Activated T-helper 2 cell treated with anti-CD3 and anti-CD28 coated beads, Interferon-gamma antibody, Interleukin-2, Interleukin-4, amounts not matched to agents 10 μg/mL and 5 μg/mL and 100 μg/mL, durations not matched to agents 14 hours and 24 hours and 36 hours (primary cell): ENCODE data around the gene CYP46A1. TPM values are rescaled to one million over a fixed set of nuclear protein-coding genes. Genes with fewer than 3 reads are reported as not detected.

Experiments
- DNase-seq: peaks from one replicate; pipeline ENCODE4 v3.0.0; 2021; ENCODE audit warnings: low spot score
- H3K27ac Mint-ChIP-seq: one replicate; pipeline ENCODE4 v1.8.0; 2021; ENCODE audit warnings: mixed read lengths
- H3K27me3 Mint-ChIP-seq: one replicate; pipeline ENCODE4 v1.8.0; 2021; ENCODE audit warnings: low read depth, mixed read lengths
- H3K36me3 Mint-ChIP-seq: one replicate; pipeline ENCODE4 v1.8.0; 2021; ENCODE audit warnings: low read depth, mixed read lengths
- H3K4me1 Mint-ChIP-seq: one replicate; pipeline ENCODE4 v1.8.0; 2021; ENCODE audit warnings: low read depth, mixed read lengths
- H3K4me3 Mint-ChIP-seq: one replicate; pipeline ENCODE4 v1.8.0; 2021; ENCODE audit warnings: low read depth, mild to moderate bottlenecking, moderate library complexity, mixed read lengths
- H3K9me3 Mint-ChIP-seq: one replicate; pipeline ENCODE4 v1.8.0; 2021; ENCODE audit warnings: mixed read lengths
- intact Hi-C: fragments of 100-400 bp; cut with micrococcal nuclease; formaldehyde crosslinking; loops from one replicate; pipeline ENCODE4 v1.15.1; 2023
- total RNA-seq: library from RNA; stranded (reverse); gene quantifications from 2 replicates; pipeline ENCODE4 v1.2.3, GENCODE V29; 2022

CYP46A1 gene
- total RNA-seq, 1 donor from 2014 or later: not detected

- Mint-ChIP-seq H3K4me3 (no peak overlapping the region), H3K36me3 (no peaks in the 10 kb centered on the region), H3K27ac (no peak overlapping the region), H3K27me3 (peaks cover 17% of the 10 kb centered on the region), H3K4me1 (no peaks in the 10 kb centered on the region), H3K9me3 (no peaks in the 10 kb centered on the region)
- DNase-seq: no peak
- intact Hi-C loops: no loop called here
Measured at GRCh38 chr14:99648027-99648784, 35.9 kb upstream of the CYP46A1 start.

- Mint-ChIP-seq H3K4me3 (no peak overlapping the region), H3K36me3 (no peaks in the 10 kb centered on the region), H3K27me3 (peaks cover 9% of the 10 kb centered on the region), H3K9me3 (no peaks in the 10 kb centered on the region), H3K4me1 (no peaks in the 10 kb centered on the region), H3K27ac (no peak overlapping the region)
- no peak for DNase-seq
- intact Hi-C loops: no loop called here
Measured at GRCh38 chr14:99649219-99649618, 34.9 kb upstream of the CYP46A1 start.

GRCh38 chr14:99649643-99650042 lies 34.5 kb upstream of the CYP46A1 start:
- Mint-ChIP-seq H3K27ac (no peak overlapping the region), H3K36me3 (no peaks in the 10 kb centered on the region), H3K27me3 (peaks cover 11% of the 10 kb centered on the region), H3K9me3 (no peaks in the 10 kb centered on the region), H3K4me1 (no peaks in the 10 kb centered on the region), H3K4me3 (no peak overlapping the region)
- intact Hi-C loops: no loop called here
- no peak for DNase-seq

GRCh38 chr14:99650189-99650588 lies 33.9 kb upstream of the CYP46A1 start:
- intact Hi-C loops: no loop called here
- H3K9me3 Mint-ChIP-seq: no peaks in the 10 kb centered on the region
- peaks cover 12% of the 10 kb centered on the region for H3K27me3 Mint-ChIP-seq
- H3K4me1 Mint-ChIP-seq: no peaks in the 10 kb centered on the region
- H3K36me3 Mint-ChIP-seq: no peaks in the 10 kb centered on the region
- H3K27ac Mint-ChIP-seq: no peak overlapping the region
- no peak overlapping the region for H3K4me3 Mint-ChIP-seq
- DNase-seq: no peak

GRCh38 chr14:99651953-99652746 lies 31.9 kb upstream of the CYP46A1 start:
- peaks cover 10% of the 10 kb centered on the region for H3K27me3 Mint-ChIP-seq
- no peak overlapping the region for H3K27ac Mint-ChIP-seq
- no peaks in the 10 kb centered on the region for H3K4me1 Mint-ChIP-seq
- H3K36me3 Mint-ChIP-seq: no peaks in the 10 kb centered on the region
- DNase-seq: no peak
- H3K4me3 Mint-ChIP-seq: no peak overlapping the region
- intact Hi-C loops: no loop called here
- no peaks in the 10 kb centered on the region for H3K9me3 Mint-ChIP-seq

GRCh38 chr14:99654235-99654985 lies 29.7 kb upstream of the CYP46A1 start:
- Mint-ChIP-seq H3K4me1 (no peaks in the 10 kb centered on the region), H3K9me3 (no peaks in the 10 kb centered on the region), H3K27ac (no peak overlapping the region), H3K4me3 (no peak overlapping the region), H3K36me3 (no peaks in the 10 kb centered on the region), H3K27me3 (peaks cover 26% of the 10 kb centered on the region)
- no peak for DNase-seq
- intact Hi-C loops: no loop called here

GRCh38 chr14:99655521-99655920 lies 28.6 kb upstream of the CYP46A1 start:
- no peak overlapping the region for H3K27ac Mint-ChIP-seq
- no peaks in the 10 kb centered on the region for H3K9me3 Mint-ChIP-seq
- no peaks in the 10 kb centered on the region for H3K36me3 Mint-ChIP-seq
- DNase-seq: no peak
- intact Hi-C loops: no loop called here
- no peak overlapping the region for H3K4me3 Mint-ChIP-seq
- peaks cover 32% of the 10 kb centered on the region for H3K27me3 Mint-ChIP-seq
- no peaks in the 10 kb centered on the region for H3K4me1 Mint-ChIP-seq

GRCh38 chr14:99656171-99656570 lies 27.9 kb upstream of the CYP46A1 start:
- no peak for DNase-seq
- no peak overlapping the region for H3K27ac Mint-ChIP-seq
- H3K4me3 Mint-ChIP-seq: no peak overlapping the region
- no peaks in the 10 kb centered on the region for H3K4me1 Mint-ChIP-seq
- intact Hi-C loops: no loop called here
- H3K27me3 Mint-ChIP-seq: peaks cover 39% of the 10 kb centered on the region
- no peaks in the 10 kb centered on the region for H3K9me3 Mint-ChIP-seq
- no peaks in the 10 kb centered on the region for H3K36me3 Mint-ChIP-seq

- Mint-ChIP-seq H3K36me3 (no peaks in the 10 kb centered on the region), H3K27me3 (peaks cover 40% of the 10 kb centered on the region), H3K4me1 (no peaks in the 10 kb centered on the region), H3K9me3 (no peaks in the 10 kb centered on the region), H3K27ac (no peak overlapping the region), H3K4me3 (no peak overlapping the region)
- intact Hi-C loops: no loop called here
- DNase-seq: no peak
Measured at GRCh38 chr14:99657645-99658155, 26.4 kb upstream of the CYP46A1 start.

- intact Hi-C loops: no loop called here
- Mint-ChIP-seq H3K9me3 (no peaks in the 10 kb centered on the region), H3K27me3 (peaks cover 40% of the 10 kb centered on the region), H3K27ac (no peak overlapping the region), H3K4me3 (no peak overlapping the region), H3K4me1 (no peaks in the 10 kb centered on the region), H3K36me3 (no peaks in the 10 kb centered on the region)
- no peak for DNase-seq
Measured at GRCh38 chr14:99658218-99658845, 25.8 kb upstream of the CYP46A1 start.

GRCh38 chr14:99659333-99659741 lies 24.8 kb upstream of the CYP46A1 start:
- Mint-ChIP-seq H3K27me3 (peaks cover 38% of the 10 kb centered on the region), H3K9me3 (no peaks in the 10 kb centered on the region), H3K36me3 (no peaks in the 10 kb centered on the region), H3K4me3 (no peak overlapping the region), H3K4me1 (no peaks in the 10 kb centered on the region), H3K27ac (no peak overlapping the region)
- DNase-seq: no peak
- intact Hi-C loops: no loop called here

GRCh38 chr14:99660006-99660566 lies 24.0 kb upstream of the CYP46A1 start:
- no peaks in the 10 kb centered on the region for H3K4me1 Mint-ChIP-seq
- H3K27ac Mint-ChIP-seq: no peak overlapping the region
- intact Hi-C loops: no loop called here
- no peak for DNase-seq
- no peaks in the 10 kb centered on the region for H3K9me3 Mint-ChIP-seq
- peaks cover 35% of the 10 kb centered on the region for H3K27me3 Mint-ChIP-seq
- no peaks in the 10 kb centered on the region for H3K36me3 Mint-ChIP-seq
- H3K4me3 Mint-ChIP-seq: no peak overlapping the region
